HUDEP-2 (cell line): ENCODE results near the gene NPC1.

Experiments used
- DNase-seq, 76 experiments: peaks; one replicate each; lab custom pipeline; 2025; ENCODE audit not compliant: unreplicated experiment in 76 of 76; lab: John Stamatoyannopoulos, UW

Gene NPC1

GRCh38 chr18:23612434-23613090, 26.3 kb upstream of the NPC1 start:
- no peak for DNase-seq

GRCh38 chr18:23609390-23610023, 23.2 kb upstream of the NPC1 start:
- DNase-seq = no peak

- no peak for DNase-seq
These were observed 21.9 kb upstream of the NPC1 start for GRCh38 chr18:23608211-23608610.

- DNase-seq = no peak
These were observed 19.6 kb upstream of the NPC1 start for GRCh38 chr18:23605941-23606340.

GRCh38 chr18:23599809-23600208, 13.5 kb upstream of the NPC1 start:
- DNase-seq = no peak

- DNase-seq = no peak
These were observed 9.9 kb upstream of the NPC1 start for GRCh38 chr18:23596183-23596582.

GRCh38 chr18:23595591-23595990, 9.3 kb upstream of the NPC1 start:
- DNase-seq = peak in 4 of 76 experiments; percentile 12 to 23 (median 18)

GRCh38 chr18:23593720-23594119, 7.4 kb upstream of the NPC1 start:
- DNase-seq = no peak

- DNase-seq = no peak
These were observed 6.6 kb upstream of the NPC1 start for GRCh38 chr18:23592911-23593310.

- no peak for DNase-seq
These were observed 4.7 kb upstream of the NPC1 start for GRCh38 chr18:23591011-23591410.

- no peak for DNase-seq
These were observed 2.7 kb upstream of the NPC1 start for GRCh38 chr18:23588836-23589560.

GRCh38 chr18:23587220-23587642, 925 bp upstream of the NPC1 start:
- DNase-seq = peak in 1 of 76 experiments; percentile 8

- DNase-seq = peak in 1 of 76 experiments; percentile 68
These were observed 433 bp downstream of the NPC1 start for GRCh38 chr18:23585897-23586248.

- DNase-seq = peak in 8 of 76 experiments; percentile 3 to 29 (median 10)
These were observed 1.1 kb downstream of the NPC1 start for GRCh38 chr18:23585007-23585871.

- no peak for DNase-seq
These were observed 2.0 kb downstream of the NPC1 start for GRCh38 chr18:23584019-23584983.

- DNase-seq = no peak
These were observed 3.0 kb downstream of the NPC1 start for GRCh38 chr18:23583071-23583865.

- DNase-seq = no peak
These were observed 5.5 kb downstream of the NPC1 start for GRCh38 chr18:23580677-23581367.

- no peak for DNase-seq
These were observed 7.2 kb downstream of the NPC1 start for GRCh38 chr18:23578891-23579653.
